ENCODE data around the gene FUCA1.

DNA sequence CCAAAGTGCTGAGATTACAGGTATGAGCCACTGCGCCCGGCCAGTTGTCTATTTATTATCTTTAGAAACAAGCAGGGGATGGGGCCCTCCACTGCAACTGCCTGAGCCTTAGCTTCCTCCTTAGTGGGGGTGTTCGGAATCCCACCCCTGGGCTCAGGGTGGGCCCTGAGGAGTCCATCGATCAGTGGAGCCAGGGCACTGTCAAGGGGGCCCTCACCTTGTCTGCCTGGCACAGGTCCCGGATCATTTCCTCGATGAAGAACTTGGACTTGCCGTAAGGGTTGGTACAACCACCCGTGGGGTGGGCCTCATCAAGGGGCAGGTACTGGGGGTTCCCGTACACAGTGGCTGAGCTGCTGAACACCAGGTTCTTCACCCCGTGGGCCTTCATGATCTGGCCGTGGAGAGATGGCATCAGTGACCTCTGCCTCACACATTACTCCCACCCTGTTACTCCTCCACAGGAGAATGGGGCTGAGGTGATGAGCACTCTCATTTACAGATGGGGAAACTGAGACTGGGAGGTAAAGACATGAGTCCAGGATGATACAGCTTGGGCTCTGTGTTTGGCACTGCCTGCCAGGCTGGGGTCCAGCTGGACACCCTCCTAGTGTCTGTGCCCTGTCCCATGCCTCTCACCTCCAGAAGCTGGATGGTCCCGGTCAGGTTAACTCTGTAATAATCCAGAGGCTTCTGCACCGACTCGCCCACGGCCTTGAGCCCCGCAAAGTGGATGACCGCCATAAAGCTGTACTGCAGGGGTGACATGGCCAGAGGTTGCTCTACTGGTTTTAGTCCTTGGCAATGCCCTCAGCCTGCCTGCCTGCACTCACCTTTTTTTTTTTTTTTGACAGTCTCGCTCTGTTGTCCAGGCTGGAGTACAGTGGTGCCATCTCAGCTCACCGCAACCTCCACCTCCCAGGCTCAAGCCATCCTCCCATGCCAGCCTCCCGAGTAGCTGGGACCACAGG lies 70.3 kb downstream of the FUCA1 start:
- TF ChIP-seq RARB (CRISPR knock-in tag; IDR thresholded peaks at IDR 0.05): no peak
- TF ChIP-seq CSDC2 (CRISPR knock-in tag; IDR thresholded peaks at IDR 0.05): no peak
- TF ChIP-seq ESRRG (CRISPR knock-in tag; IDR thresholded peaks at IDR 0.05): no peak
- TF ChIP-seq TCF4 (CRISPR knock-in tag; IDR thresholded peaks at IDR 0.05; ENCODE audit: borderline replicate concordance): no peak
- TF ChIP-seq, protein P1, sequence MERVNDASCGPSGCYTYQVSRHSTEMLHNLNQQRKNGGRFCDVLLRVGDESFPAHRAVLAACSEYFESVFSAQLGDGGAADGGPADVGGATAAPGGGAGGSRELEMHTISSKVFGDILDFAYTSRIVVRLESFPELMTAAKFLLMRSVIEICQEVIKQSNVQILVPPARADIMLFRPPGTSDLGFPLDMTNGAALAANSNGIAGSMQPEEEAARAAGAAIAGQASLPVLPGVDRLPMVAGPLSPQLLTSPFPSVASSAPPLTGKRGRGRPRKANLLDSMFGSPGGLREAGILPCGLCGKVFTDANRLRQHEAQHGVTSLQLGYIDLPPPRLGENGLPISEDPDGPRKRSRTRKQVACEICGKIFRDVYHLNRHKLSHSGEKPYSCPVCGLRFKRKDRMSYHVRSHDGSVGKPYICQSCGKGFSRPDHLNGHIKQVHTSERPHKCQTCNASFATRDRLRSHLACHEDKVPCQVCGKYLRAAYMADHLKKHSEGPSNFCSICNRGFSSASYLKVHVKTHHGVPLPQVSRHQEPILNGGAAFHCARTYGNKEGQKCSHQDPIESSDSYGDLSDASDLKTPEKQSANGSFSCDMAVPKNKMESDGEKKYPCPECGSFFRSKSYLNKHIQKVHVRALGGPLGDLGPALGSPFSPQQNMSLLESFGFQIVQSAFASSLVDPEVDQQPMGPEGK (CRISPR knock-in tag; IDR thresholded peaks at IDR 0.05; ENCODE audit: borderline replicate concordance): no peak
- TF ChIP-seq ZNF565 (CRISPR knock-in tag; conservative IDR thresholded peaks at IDR 0.05; ENCODE audit: low read depth): no peak
- TF ChIP-seq ZFP3 (CRISPR knock-in tag; IDR thresholded peaks at IDR 0.05): no peak
- TF ChIP-seq TOX (CRISPR knock-in tag; IDR thresholded peaks at IDR 0.05; ENCODE audit: borderline replicate concordance): no peak
- no peak for TF ChIP-seq ZC3H10 (CRISPR knock-in tag; IDR thresholded peaks at IDR 0.05)
- TF ChIP-seq PPARA (CRISPR knock-in tag; IDR thresholded peaks at IDR 0.05; ENCODE audit: borderline replicate concordance): no peak
- TF ChIP-seq BACH2 (CRISPR knock-in tag; IDR thresholded peaks at IDR 0.05; ENCODE audit: borderline replicate concordance): no peak
- TF ChIP-seq, protein P2, sequence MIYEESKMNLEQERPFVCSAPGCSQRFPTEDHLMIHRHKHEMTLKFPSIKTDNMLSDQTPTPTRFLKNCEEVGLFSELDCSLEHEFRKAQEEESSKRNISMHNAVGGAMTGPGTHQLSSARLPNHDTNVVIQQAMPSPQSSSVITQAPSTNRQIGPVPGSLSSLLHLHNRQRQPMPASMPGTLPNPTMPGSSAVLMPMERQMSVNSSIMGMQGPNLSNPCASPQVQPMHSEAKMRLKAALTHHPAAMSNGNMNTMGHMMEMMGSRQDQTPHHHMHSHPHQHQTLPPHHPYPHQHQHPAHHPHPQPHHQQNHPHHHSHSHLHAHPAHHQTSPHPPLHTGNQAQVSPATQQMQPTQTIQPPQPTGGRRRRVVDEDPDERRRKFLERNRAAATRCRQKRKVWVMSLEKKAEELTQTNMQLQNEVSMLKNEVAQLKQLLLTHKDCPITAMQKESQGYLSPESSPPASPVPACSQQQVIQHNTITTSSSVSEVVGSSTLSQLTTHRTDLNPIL (CRISPR knock-in tag; IDR thresholded peaks at IDR 0.05; ENCODE audit: low read depth): no peak
- TF ChIP-seq ARNTL (CRISPR knock-in tag; IDR thresholded peaks at IDR 0.05; ENCODE audit: borderline replicate concordance, low read depth): no peak
- TF ChIP-seq, protein P3, sequence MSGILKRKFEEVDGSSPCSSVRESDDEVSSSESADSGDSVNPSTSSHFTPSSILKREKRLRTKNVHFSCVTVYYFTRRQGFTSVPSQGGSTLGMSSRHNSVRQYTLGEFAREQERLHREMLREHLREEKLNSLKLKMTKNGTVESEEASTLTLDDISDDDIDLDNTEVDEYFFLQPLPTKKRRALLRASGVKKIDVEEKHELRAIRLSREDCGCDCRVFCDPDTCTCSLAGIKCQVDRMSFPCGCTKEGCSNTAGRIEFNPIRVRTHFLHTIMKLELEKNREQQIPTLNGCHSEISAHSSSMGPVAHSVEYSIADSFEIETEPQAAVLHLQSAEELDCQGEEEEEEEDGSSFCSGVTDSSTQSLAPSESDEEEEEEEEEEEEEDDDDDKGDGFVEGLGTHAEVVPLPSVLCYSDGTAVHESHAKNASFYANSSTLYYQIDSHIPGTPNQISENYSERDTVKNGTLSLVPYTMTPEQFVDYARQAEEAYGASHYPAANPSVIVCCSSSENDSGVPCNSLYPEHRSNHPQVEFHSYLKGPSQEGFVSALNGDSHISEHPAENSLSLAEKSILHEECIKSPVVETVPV (CRISPR knock-in tag; IDR thresholded peaks at IDR 0.05): no peak
